ENCODE data around the gene POMT2.

Gene POMT2

DNA sequence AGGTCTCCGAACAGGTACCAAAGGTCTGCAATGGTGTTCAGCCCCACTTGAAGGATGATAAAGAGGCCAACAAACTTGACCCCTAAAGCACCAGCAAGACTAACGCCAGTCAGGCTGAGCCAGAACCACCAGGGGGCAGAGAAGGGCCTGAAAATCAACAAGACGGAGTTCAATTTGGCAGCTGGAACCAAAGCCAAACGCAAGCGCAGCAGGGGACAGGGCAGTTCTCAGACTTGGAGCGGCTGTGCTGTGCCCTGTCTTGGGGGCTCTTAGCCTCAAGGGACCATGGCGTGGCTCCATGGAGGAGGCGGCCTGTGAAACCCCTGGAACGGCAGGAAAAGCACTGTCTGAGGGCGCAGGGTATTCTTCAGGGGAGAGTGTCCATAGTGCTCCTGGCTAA lies 19.6 kb downstream of the POMT2 start:
- TF ChIP-seq, protein P1, sequence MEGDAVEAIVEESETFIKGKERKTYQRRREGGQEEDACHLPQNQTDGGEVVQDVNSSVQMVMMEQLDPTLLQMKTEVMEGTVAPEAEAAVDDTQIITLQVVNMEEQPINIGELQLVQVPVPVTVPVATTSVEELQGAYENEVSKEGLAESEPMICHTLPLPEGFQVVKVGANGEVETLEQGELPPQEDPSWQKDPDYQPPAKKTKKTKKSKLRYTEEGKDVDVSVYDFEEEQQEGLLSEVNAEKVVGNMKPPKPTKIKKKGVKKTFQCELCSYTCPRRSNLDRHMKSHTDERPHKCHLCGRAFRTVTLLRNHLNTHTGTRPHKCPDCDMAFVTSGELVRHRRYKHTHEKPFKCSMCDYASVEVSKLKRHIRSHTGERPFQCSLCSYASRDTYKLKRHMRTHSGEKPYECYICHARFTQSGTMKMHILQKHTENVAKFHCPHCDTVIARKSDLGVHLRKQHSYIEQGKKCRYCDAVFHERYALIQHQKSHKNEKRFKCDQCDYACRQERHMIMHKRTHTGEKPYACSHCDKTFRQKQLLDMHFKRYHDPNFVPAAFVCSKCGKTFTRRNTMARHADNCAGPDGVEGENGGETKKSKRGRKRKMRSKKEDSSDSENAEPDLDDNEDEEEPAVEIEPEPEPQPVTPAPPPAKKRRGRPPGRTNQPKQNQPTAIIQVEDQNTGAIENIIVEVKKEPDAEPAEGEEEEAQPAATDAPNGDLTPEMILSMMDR (IDR thresholded peaks at IDR 0.05) = peak; percentile 63 to 64
- no peaks in the 10 kb centered on the region for H3K9me3 ChIP-seq
- intact Hi-C loops (cut with DNase I; ENCODE audit: low total_unique reads) = no loop called here
- H3K27me3 ChIP-seq = no peaks in the 10 kb centered on the region
- peaks cover 18 to 84% (median 47%) of the 10 kb centered on the region in 3 donors for H3K36me3 ChIP-seq
- H3K27ac ChIP-seq = no peak overlapping the region
- peak; percentile 77 to 78 for DNase-seq
- H3K4me1 ChIP-seq = peaks cover 0 to 18% (median 9%) of the 10 kb centered on the region in 4 donors
- no peak overlapping the region for H3K4me3 ChIP-seq

GRCh38 chr14:77299771-77300170 lies 20.9 kb downstream of the POMT2 start:
- DNase-seq = no peak
- Histone ChIP-seq H3K9me3 (no peaks in the 10 kb centered on the region), H3K4me1 (peaks cover 0 to 13% (median 6%) of the 10 kb centered on the region in 4 donors), H3K36me3 (peaks cover 25 to 85% (median 47%) of the 10 kb centered on the region in 3 donors), H3K27me3 (no peaks in the 10 kb centered on the region), H3K27ac (no peak overlapping the region), H3K4me3 (no peak overlapping the region)
- intact Hi-C loops (cut with DNase I; ENCODE audit: low total_unique reads) = no loop called here
- TF ChIP-seq, protein P1 (IDR thresholded peaks at IDR 0.05) = no peak

- TF ChIP-seq, protein P1 (IDR thresholded peaks at IDR 0.05) = no peak
- Histone ChIP-seq H3K36me3 (peaks cover 28 to 91% (median 59%) of the 10 kb centered on the region in 3 donors), H3K9me3 (no peaks in the 10 kb centered on the region), H3K27me3 (no peaks in the 10 kb centered on the region), H3K4me3 (no peak overlapping the region), H3K27ac (no peak overlapping the region), H3K4me1 (peaks cover 0 to 7% (median 3%) of the 10 kb centered on the region in 4 donors)
- DNase-seq = no peak
- intact Hi-C loops (cut with DNase I; ENCODE audit: low total_unique reads) = no loop called here
Observed at GRCh38 chr14:77296906-77297305, 23.8 kb downstream of the POMT2 start.

DNA sequence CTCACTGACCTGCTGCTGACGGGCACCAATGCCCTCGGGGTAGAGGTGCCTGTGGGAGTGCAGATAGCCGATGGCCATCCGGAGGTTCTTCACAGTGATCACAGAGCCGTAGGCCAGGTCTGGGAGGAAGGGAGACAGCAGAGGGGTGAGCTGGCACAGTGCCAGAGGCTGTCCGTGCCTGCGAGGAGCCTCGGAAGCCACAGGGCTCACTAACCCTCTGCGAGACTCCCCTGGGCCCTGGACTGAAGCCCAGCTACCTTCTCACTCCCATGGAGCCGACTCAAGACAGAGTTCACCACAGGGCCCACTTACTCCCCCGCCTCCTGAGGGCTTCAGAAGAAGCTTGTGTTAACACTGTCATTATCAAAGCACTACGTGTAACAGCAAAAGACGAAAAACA lies 24.5 kb downstream of the POMT2 start:
- no peak for DNase-seq
- H3K9me3 ChIP-seq = no peaks in the 10 kb centered on the region
- no peak overlapping the region for H3K4me3 ChIP-seq
- H3K4me1 ChIP-seq = peaks cover 0 to 2% (median under 1%) of the 10 kb centered on the region in 4 donors
- H3K27me3 ChIP-seq = no peaks in the 10 kb centered on the region
- no peak overlapping the region for H3K27ac ChIP-seq
- intact Hi-C loops (cut with DNase I; ENCODE audit: low total_unique reads) = no loop called here
- TF ChIP-seq, protein P1 (IDR thresholded peaks at IDR 0.05) = no peak
- H3K36me3 ChIP-seq = peaks cover 28 to 91% (median 66%) of the 10 kb centered on the region in 3 donors

- intact Hi-C loops (cut with DNase I; ENCODE audit: low total_unique reads) = no loop called here
- H3K27ac ChIP-seq = no peak overlapping the region
- TF ChIP-seq, protein P1 (IDR thresholded peaks at IDR 0.05) = no peak
- H3K4me1 ChIP-seq = no peaks in the 10 kb centered on the region
- H3K4me3 ChIP-seq = no peak overlapping the region
- DNase-seq = no peak
- H3K27me3 ChIP-seq = no peaks in the 10 kb centered on the region
- peaks cover 20 to 88% (median 80%) of the 10 kb centered on the region in 3 donors for H3K36me3 ChIP-seq
- no peaks in the 10 kb centered on the region for H3K9me3 ChIP-seq
Observed at GRCh38 chr14:77290705-77291104, 30.0 kb downstream of the POMT2 start.

- peaks cover 52 to 97% (median 85%) of the 10 kb centered on the region in 3 donors for H3K36me3 ChIP-seq
- no peaks in the 10 kb centered on the region for H3K27me3 ChIP-seq
- TF ChIP-seq, protein P1 (IDR thresholded peaks at IDR 0.05) = no peak
- DNase-seq = no peak
- H3K4me1 ChIP-seq = no peaks in the 10 kb centered on the region
- no peaks in the 10 kb centered on the region for H3K9me3 ChIP-seq
- H3K27ac ChIP-seq = no peak overlapping the region
- H3K4me3 ChIP-seq = no peak overlapping the region
- intact Hi-C loops (cut with DNase I; ENCODE audit: low total_unique reads) = no loop called here
Observed at GRCh38 chr14:77286576-77286975, 34.1 kb downstream of the POMT2 start.
